ENCODE data around the gene MT1B. TPM values are rescaled to one million over a fixed set of nuclear protein-coding genes. Genes with fewer than 3 reads are reported as not detected.

Gene MT1B
- total RNA-seq, 1 experiment from 2014 or later = not detected

GRCh38 chr16:56684926-56685590 lies 33.4 kb downstream of the MT1B start:
- no peak for DNase-seq (ENCODE audit: low read depth, low spot score)
- H3K4me1 ChIP-seq (ENCODE audit: control insufficient read depth in 1 of 2, insufficient read depth in 2 of 2, low read length in 2 of 2) = peaks cover 18 to 36% of the 10 kb centered on the region in 2 experiments
- CTCF ChIA-PET = no interaction called here
- no peaks in the 10 kb centered on the region for H3K36me3 ChIP-seq (ENCODE audit: control insufficient read depth in 1 of 2, insufficient read depth in 2 of 2, low read length in 2 of 2)
- H3K9me3 ChIP-seq (ENCODE audit: control insufficient read depth in 1 of 2, insufficient read depth in 1 of 2, low read depth in 1 of 2, low read length in 2 of 2) = no peaks in the 10 kb centered on the region
- RAD21 ChIA-PET (ENCODE audit: low non-redundant PET in 1 of 2, low total read pairs in 2 of 2, uncharacterized antibody in 2 of 2, unreplicated experiment in 2 of 2) = no interaction called here
- BruUV-seq (replicated peaks) = no TSS peak
- H3K4me3 ChIP-seq (replicated peaks in 1 of 2; ENCODE audit: low read depth in 1 of 2, low read length in 2 of 2) = no peak overlapping the region
- no peaks in the 10 kb centered on the region for H3K9me2 ChIP-seq (ENCODE audit: insufficient read depth)
- no peak for ATAC-seq
- no peak overlapping the region for H3K9ac ChIP-seq (ENCODE audit: low read length)
- H3K27me3 ChIP-seq (ENCODE audit: insufficient read depth, low read length) = no peaks in the 10 kb centered on the region
- no peak overlapping the region for H3K4me2 ChIP-seq (ENCODE audit: low read length)
- no peak overlapping the region for H2AFZ ChIP-seq (ENCODE audit: low read depth, low read length, poor library complexity, severe bottlenecking)
- no peaks in the 10 kb centered on the region for H3K79me2 ChIP-seq (ENCODE audit: insufficient read depth, low read length)
- intact Hi-C loops (cut with micrococcal nuclease) = loop anchor here (5.0 kb wide), 2 partner anchors 58 to 1183 kb away; partner anchors contain the start of gene MT1E
- H3K27ac ChIP-seq (ENCODE audit: low read depth, low read length) = no peak overlapping the region
- TF ChIP-seq FOSL1 (IDR thresholded peaks at IDR 0.05; ENCODE audit: low read depth) = no peak
- no peak for TF ChIP-seq POLR2A (IDR thresholded peaks at IDR 0.05; ENCODE audit: borderline replicate concordance, extremely low read depth, insufficient read depth, insufficient read length)
- TF ChIP-seq YY1 (IDR thresholded peaks at IDR 0.05; ENCODE audit: extremely low read depth, insufficient replicate concordance, low read depth, low read length) = no peak
- no peak for TF ChIP-seq MAX (IDR thresholded peaks at IDR 0.05)
- no peak for TF ChIP-seq SIN3A (IDR thresholded peaks at IDR 0.05; ENCODE audit: low read depth)
- TF ChIP-seq ATF3 (IDR thresholded peaks at IDR 0.05) = no peak
- no peak for TF ChIP-seq RAD21 (IDR thresholded peaks at IDR 0.05; ENCODE audit: low read depth)
- TF ChIP-seq EGR1 (IDR thresholded peaks at IDR 0.05; ENCODE audit: low read depth) = no peak
- TF ChIP-seq JUND (IDR thresholded peaks at IDR 0.05) = no peak
- no peak for TF ChIP-seq SRF (IDR thresholded peaks at IDR 0.05; ENCODE audit: low read depth)
- no peak for TF ChIP-seq ZNF274 (IDR thresholded peaks at IDR 0.05; ENCODE audit: low read depth, low read length)
- no peak for TF ChIP-seq TCF7L2 (IDR thresholded peaks at IDR 0.05; ENCODE audit: borderline replicate concordance, extremely low read depth, insufficient read depth, insufficient read length)
- no peak for TF ChIP-seq ZFX (IDR thresholded peaks at IDR 0.05)
- TF ChIP-seq POLR2AphosphoS5 (IDR thresholded peaks at IDR 0.05; ENCODE audit: low read depth, low read length) = no peak
- TF ChIP-seq CTCF (IDR thresholded peaks at IDR 0.05 in 2 of 3, conservative IDR thresholded peaks at IDR 0.05 in 1 of 3; ENCODE audit: borderline replicate concordance in 1 of 3, insufficient read depth in 1 of 3, low read depth in 2 of 3, low read length in 2 of 3) = no peak
- POLR2A ChIA-PET = no interaction called here
- H4K20me1 ChIP-seq (ENCODE audit: insufficient read depth) = no peaks in the 10 kb centered on the region
